ENCODE data around the gene PSMD6. TPM values are rescaled to one million over a fixed set of nuclear protein-coding genes. Genes with fewer than 3 reads are reported as not detected.

The PSMD6 gene
- total and polyA plus RNA-seq, 9 of the 15 experiments (the other 6 are each of a cell fraction or from before 2014, with no cell fraction given), result 78.2 to 133 (median 113) TPM

- TF ChIP-seq CHAMP1 (IDR thresholded peaks at IDR 0.05) (peak; percentile 80; the same call in 1 of the 2 replicates), SFPQ (IDR thresholded peaks at IDR 0.05; ENCODE audit: low read depth, low read length) (no peak), ZNF133 (CRISPR knock-in tag; IDR thresholded peaks at IDR 0.05) (no peak), BRF1 (IDR thresholded peaks at IDR 0.05; ENCODE audit: borderline replicate concordance, extremely low read depth, insufficient read length) (no peak), PRDM10 (IDR thresholded peaks at IDR 0.05; ENCODE audit: partially characterized antibody) (peak; percentile 62), DEAF1 (CRISPR knock-in tag; IDR thresholded peaks at IDR 0.05) (no peak), HMBOX1 (IDR thresholded peaks at IDR 0.05) (no peak), ZNF76 (CRISPR knock-in tag; IDR thresholded peaks at IDR 0.05; ENCODE audit: borderline replicate concordance) (no peak), FOXP4 (CRISPR knock-in tag; IDR thresholded peaks at IDR 0.05; ENCODE audit: borderline replicate concordance) (peak; percentile 91), TFAP4 (CRISPR knock-in tag; IDR thresholded peaks at IDR 0.05; ENCODE audit: borderline replicate concordance) (peak; percentile 79; the same call in 1 of the 2 replicates), NEUROD1 (IDR thresholded peaks at IDR 0.05; ENCODE audit: borderline replicate concordance, low read depth, low read length, partially characterized antibody) (no peak)
Observed at GRCh38 chr3:64023187-64023860, at the start of gene PSMD6 (continued).

Measured in K562 (cell line).